T-cell (primary cell): ENCODE results near the gene IMPG1. TPM values are rescaled to one million over a fixed set of nuclear protein-coding genes. Genes with fewer than 3 reads are reported as not detected.
"Not testable (repeated sequence)": the region's sequence is repeated elsewhere in the genome, so short reads cannot be mapped to it uniquely, and the experiment has no call there.

ENCODE experiments used
- ATAC-seq, 4 experiments: fragments of 200-7000 bp in 3 of 4; fragments of 150-1000 bp in 1 of 4; cut with Tn5 transposase; replicated peaks in 1 of 4; 1 replicate in 3 of 4; 2 replicates in 1 of 4; pipeline ENCODE4 v1.10.0; 2021; ENCODE audit warnings: moderate library complexity in 3 of 4, mild to moderate bottlenecking in 2 of 4, moderate number of reproducible peaks in 1 of 4
- CTCF ChIA-PET, 2 donors: fragments of 300-600 bp; sonication (Branson Sonifier 250); formaldehyde crosslinking; loops; one replicate each; lab custom pipeline; 2022; ENCODE audit warnings: antibody characterized with exemption in 2 of 2; lab: Charles Lee
- POLR2A ChIA-PET, 2 donors: fragments of 300-600 bp; sonication (Branson Sonifier 250); formaldehyde crosslinking; loops; one replicate each; lab custom pipeline; 2022; ENCODE audit warnings: antibody characterized with exemption in 2 of 2; lab: Charles Lee
- DNase-seq, 35 experiments: peaks; one replicate each; pipeline versions ENCODE4 v3.0.0 to v3.0.0-alpha.2; 2013 to 2023
- H3K27ac ChIP-seq: one replicate; pipeline ENCODE4 v1.5.1; 2013; ENCODE audit warnings: low read length
- H3K27me3 ChIP-seq, 2 experiments: replicated peaks in 1 of 2; 1 replicate in 1 of 2; 2 replicates in 1 of 2; pipeline versions ENCODE4 v1.6.1 to v1.7.0; 2013; ENCODE audit warnings: low read length in 1 of 2, mixed read lengths in 1 of 2; ENCODE audit not compliant: control insufficient read depth in 2 of 2, insufficient read depth in 2 of 2; ENCODE audit errors: extremely low read depth in 1 of 2
- H3K36me3 ChIP-seq, 2 donors: 1 replicate in 1 of 2; 2 replicates in 1 of 2; pipeline versions ENCODE4 v1.6.1 to v1.7.0; 2013; ENCODE audit warnings: low read length in 1 of 2; ENCODE audit not compliant: control insufficient read depth in 2 of 2, insufficient read depth in 1 of 2; ENCODE audit errors: extremely low read depth in 1 of 2
- H3K4me1 ChIP-seq, 2 experiments: 1 replicate in 1 of 2; 2 replicates in 1 of 2; pipeline versions ENCODE4 v1.6.1 to v1.7.0; 2013; ENCODE audit warnings: low read length in 2 of 2, mixed read lengths in 1 of 2; ENCODE audit not compliant: insufficient read depth in 2 of 2, control insufficient read depth in 1 of 2; ENCODE audit errors: extremely low read depth in 1 of 2
- H3K4me3 ChIP-seq, 2 donors: 1 replicate in 1 of 2; 2 replicates in 1 of 2; pipeline versions ENCODE4 v1.5.1 to v1.7.0; 2013; ENCODE audit warnings: mild to moderate bottlenecking in 2 of 2, low read length in 1 of 2, moderate library complexity in 1 of 2; ENCODE audit not compliant: control insufficient read depth in 1 of 2; ENCODE audit errors: extremely low read depth in 1 of 2
- H3K9me3 ChIP-seq: 2 replicates; pipeline ENCODE4 v1.7.0; 2013
- H3K27ac Mint-ChIP-seq, 2 donors: one replicate each; pipeline ENCODE4 v1.8.0; 2020 to 2021; ENCODE audit warnings: mild to moderate bottlenecking in 2 of 2, mixed read lengths in 2 of 2
- H3K27me3 Mint-ChIP-seq, 2 donors: one replicate each; pipeline ENCODE4 v1.8.0; 2021 to 2022; ENCODE audit warnings: mixed read lengths in 2 of 2
- H3K36me3 Mint-ChIP-seq: one replicate; pipeline ENCODE4 v1.8.0; 2021; ENCODE audit warnings: mixed read lengths
- H3K4me1 Mint-ChIP-seq, 3 donors: one replicate each; pipeline ENCODE4 v1.8.0; 2020 to 2022; ENCODE audit warnings: mixed read lengths in 3 of 3, mild to moderate bottlenecking in 1 of 3
- H3K4me3 Mint-ChIP-seq, 3 donors: one replicate each; pipeline ENCODE4 v1.8.0; 2020 to 2022; ENCODE audit warnings: mild to moderate bottlenecking in 3 of 3, mixed read lengths in 3 of 3, moderate library complexity in 3 of 3
- H3K9me3 Mint-ChIP-seq, 3 donors: one replicate each; pipeline ENCODE4 v1.8.0; 2020 to 2022; ENCODE audit warnings: mixed read lengths in 3 of 3
- WGBS: methylation state at CpG from one replicate; pipeline ENCODE4 v1.1.5; 2013; ENCODE audit warnings: missing lambda C conversion rate; ENCODE audit not compliant: insufficient coverage; 5-methylcytosine and 5-hydroxymethylcytosine counted together
- total RNA-seq, 35 experiments: library from RNA in 6 of 35; stranded (reverse) in 6 of 35; fragments of 120-200 nt in 1 of 35; gene quantifications; one replicate each; pipeline versions ENCODE4 v1.2.1 to v1.2.4 and lab custom pipeline; 2013 to 2026

IMPG1 gene
- total RNA-seq, 5 donors from 2014 or later (not counting 1 experiment from before 2014, with no cell fraction given) = not detected

DNA sequence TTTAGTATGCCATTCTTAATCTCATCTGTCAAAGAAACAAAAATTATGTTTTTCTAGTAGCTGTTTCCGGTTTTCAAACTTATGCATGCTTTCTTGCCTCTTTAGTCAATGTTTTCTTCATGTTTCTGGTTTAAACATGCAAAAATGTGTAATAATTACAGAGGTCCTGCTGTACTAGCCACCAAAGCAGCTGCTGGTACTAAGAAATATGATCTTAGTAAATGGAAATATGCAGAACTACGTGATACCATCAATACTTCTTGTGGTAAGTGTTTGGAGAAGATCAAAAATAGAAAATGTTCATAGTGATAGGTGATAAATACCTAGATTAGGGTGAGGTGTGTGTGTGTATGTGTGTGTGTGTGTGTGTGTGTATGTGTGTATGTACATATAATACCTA lies 165.0 kb downstream of the IMPG1 start:
- Mint-ChIP-seq H3K27ac (no peak overlapping the region), H3K4me1 (no peaks in the 10 kb centered on the region), H3K36me3 (no peaks in the 10 kb centered on the region), H3K27me3 (peaks cover 3% of the 10 kb centered on the region in 2 donors), H3K9me3 (peaks cover 0 to 3% (median 0%) of the 10 kb centered on the region in 3 donors), H3K4me3 (no peak overlapping the region)
- no CpG with 5 or more reads among the region's 2 CpGs for whole genome bisulfite sequencing
- H3K4me3 ChIP-seq = no peak overlapping the region
- no peaks in the 10 kb centered on the region for H3K4me1 ChIP-seq
- no peak for ATAC-seq
- no peaks in the 10 kb centered on the region for H3K27me3 ChIP-seq
- H3K27ac ChIP-seq = no peak overlapping the region
- DNase-seq = no peak
- ChIA-PET POLR2A (no interaction called here), CTCF (no interaction called here)
- H3K9me3 ChIP-seq = no peaks in the 10 kb centered on the region
- H3K36me3 ChIP-seq = no peaks in the 10 kb centered on the region

DNA sequence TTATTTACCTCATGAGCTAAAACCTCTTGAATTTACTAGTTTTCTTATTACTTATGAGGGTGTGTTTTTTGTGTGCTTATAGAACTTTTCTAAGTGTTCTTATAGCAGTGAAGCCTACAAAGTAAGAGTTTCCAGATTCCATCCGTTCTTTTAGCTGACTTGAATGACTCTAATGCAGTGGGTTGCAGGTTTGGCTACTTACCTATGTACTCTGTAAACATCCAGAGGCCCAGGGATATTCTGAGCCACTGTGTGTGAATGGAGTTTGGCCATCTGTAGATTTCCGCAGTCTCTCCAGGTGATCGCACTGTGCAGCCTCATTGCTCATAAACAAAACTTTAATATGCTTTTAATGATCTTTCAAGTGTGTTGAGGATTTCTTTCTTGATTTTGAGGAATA lies 165.6 kb downstream of the IMPG1 start:
- CTCF ChIA-PET = no interaction called here
- DNase-seq = no peak
- Mint-ChIP-seq H3K27me3 (peaks cover 3% of the 10 kb centered on the region in 2 donors), H3K4me3 (no peak overlapping the region), H3K36me3 (no peaks in the 10 kb centered on the region), H3K9me3 (peaks cover 0 to 3% (median 0%) of the 10 kb centered on the region in 3 donors), H3K27ac (no peak overlapping the region), H3K4me1 (no peaks in the 10 kb centered on the region)
- no peaks in the 10 kb centered on the region for H3K4me1 ChIP-seq
- H3K27ac ChIP-seq = no peak overlapping the region
- no peak overlapping the region for H3K4me3 ChIP-seq
- no peaks in the 10 kb centered on the region for H3K9me3 ChIP-seq
- no peak for ATAC-seq
- no peaks in the 10 kb centered on the region for H3K27me3 ChIP-seq
- no CpG with 5 or more reads among the region's 3 CpGs for WGBS
- H3K36me3 ChIP-seq = no peaks in the 10 kb centered on the region
- POLR2A ChIA-PET = no interaction called here

DNA sequence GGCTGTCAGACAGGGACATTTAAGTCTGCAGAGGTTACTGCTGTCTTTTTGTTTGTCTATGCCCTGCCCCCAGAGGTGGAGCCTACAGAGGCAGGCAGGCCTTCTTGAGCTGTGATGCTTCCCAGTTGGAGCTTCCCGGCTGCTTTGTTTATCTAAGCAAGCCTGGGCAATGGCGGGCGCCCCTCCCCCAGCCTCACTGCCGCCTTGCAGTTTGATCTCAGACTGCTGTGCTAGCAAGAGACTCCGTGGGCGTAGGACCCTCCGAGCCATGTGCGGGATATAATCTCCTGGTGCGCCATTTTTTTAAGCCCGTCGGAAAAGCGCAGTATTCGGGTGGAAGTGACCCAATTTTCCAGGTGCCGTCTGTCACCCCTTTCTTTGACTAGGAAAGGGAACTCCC lies 167.3 kb downstream of the IMPG1 start:
- POLR2A ChIA-PET, H3K36me3 Mint-ChIP-seq, H3K9me3 Mint-ChIP-seq, DNase-seq, H3K4me3 Mint-ChIP-seq, CTCF ChIA-PET, H3K36me3 ChIP-seq, H3K4me1 ChIP-seq, H3K27ac Mint-ChIP-seq, H3K4me3 ChIP-seq, H3K27ac ChIP-seq, H3K27me3 ChIP-seq, ATAC-seq, H3K4me1 Mint-ChIP-seq, H3K27me3 Mint-ChIP-seq, H3K9me3 ChIP-seq: not testable (repeated sequence)
- 98% methylated on average over 6 of the region's 14 CpGs for WGBS

DNA sequence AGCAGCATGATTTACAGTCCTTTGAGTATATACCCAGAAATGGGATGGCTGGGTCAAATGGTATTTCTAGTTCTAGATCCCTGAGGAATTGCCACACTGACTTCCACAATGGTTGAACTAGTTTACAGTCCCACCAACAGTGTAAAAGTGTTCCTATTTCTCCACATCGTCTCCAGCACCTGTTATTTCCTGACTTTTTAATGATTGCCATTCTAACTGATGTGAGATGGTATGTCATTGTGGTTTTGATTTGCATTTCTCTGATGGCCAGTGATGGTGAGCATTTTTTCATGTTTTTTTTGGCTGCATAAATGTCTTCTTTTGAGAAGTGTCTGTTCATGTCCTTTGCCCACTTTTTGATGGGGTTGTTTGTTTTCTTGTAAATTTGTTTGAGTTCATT lies 172.2 kb downstream of the IMPG1 start:
- H3K27ac ChIP-seq, H3K36me3 Mint-ChIP-seq, H3K4me1 Mint-ChIP-seq, DNase-seq, ATAC-seq, H3K27ac Mint-ChIP-seq, H3K27me3 ChIP-seq, H3K27me3 Mint-ChIP-seq, H3K36me3 ChIP-seq, POLR2A ChIA-PET, H3K9me3 Mint-ChIP-seq, H3K4me3 Mint-ChIP-seq, H3K4me1 ChIP-seq, H3K9me3 ChIP-seq, H3K4me3 ChIP-seq, CTCF ChIA-PET: not testable (repeated sequence)
- no CpG with 5 or more reads among the region's 1 CpG for WGBS

DNA sequence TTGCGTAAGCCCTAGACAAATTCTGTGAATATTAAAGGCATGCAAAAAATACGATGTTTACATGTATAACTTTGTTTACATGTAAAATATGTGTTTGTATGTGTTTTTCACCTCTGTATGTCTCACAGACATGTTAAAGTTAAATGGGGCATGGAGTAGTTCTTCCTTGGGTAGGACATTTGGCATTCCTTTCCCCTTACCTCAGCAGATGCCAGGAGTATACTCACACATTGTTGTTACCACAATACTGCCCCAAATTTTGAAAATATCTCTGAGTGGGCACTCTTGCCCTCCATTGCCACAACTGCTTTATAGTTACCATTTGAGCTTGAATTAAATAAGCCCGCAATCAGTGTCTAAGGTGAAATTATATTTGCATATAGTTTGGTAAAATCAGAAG lies 175.9 kb downstream of the IMPG1 start:
- H3K4me1 Mint-ChIP-seq = peaks cover 0 to 2% (median 2%) of the 10 kb centered on the region in 3 donors
- H3K4me1 ChIP-seq = no peaks in the 10 kb centered on the region
- H3K27ac ChIP-seq = no peak overlapping the region
- H3K27ac Mint-ChIP-seq = no peak overlapping the region
- 60% methylated on average over 1 of the region's 3 CpGs for WGBS
- no peaks in the 10 kb centered on the region for H3K36me3 Mint-ChIP-seq
- no peak overlapping the region for H3K4me3 ChIP-seq
- ChIA-PET CTCF (no interaction called here), POLR2A (no interaction called here)
- no peaks in the 10 kb centered on the region for H3K27me3 ChIP-seq
- H3K36me3 ChIP-seq = no peaks in the 10 kb centered on the region
- no peaks in the 10 kb centered on the region for H3K9me3 Mint-ChIP-seq
- DNase-seq (no peak), ATAC-seq (no peak)
- no peaks in the 10 kb centered on the region for H3K27me3 Mint-ChIP-seq
- H3K9me3 ChIP-seq = no peaks in the 10 kb centered on the region
- H3K4me3 Mint-ChIP-seq = no peak overlapping the region

DNA sequence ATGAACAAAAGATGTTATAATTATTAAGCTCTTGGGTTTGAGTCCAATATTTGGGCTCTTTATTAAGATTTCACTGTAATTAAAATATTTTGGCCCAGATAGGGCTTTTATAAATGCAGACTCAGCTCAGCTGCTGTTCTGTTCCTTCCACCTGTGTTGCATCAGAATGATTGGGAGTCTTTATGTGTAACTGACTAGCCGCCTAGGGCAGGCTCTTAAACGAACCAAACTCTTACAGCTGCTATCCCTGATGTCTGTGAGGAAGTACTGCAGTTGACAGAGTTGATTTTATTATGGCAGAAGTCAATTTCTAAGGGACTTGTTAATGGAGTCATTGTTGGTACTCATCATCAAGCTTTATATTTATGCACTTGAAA lies 178.7 kb downstream of the IMPG1 start:
- no peaks in the 10 kb centered on the region for H3K36me3 Mint-ChIP-seq
- Histone ChIP-seq H3K9me3 (no peaks in the 10 kb centered on the region), H3K27me3 (no peaks in the 10 kb centered on the region), H3K4me1 (no peaks in the 10 kb centered on the region), H3K4me3 (no peak overlapping the region), H3K36me3 (no peaks in the 10 kb centered on the region), H3K27ac (no peak overlapping the region)
- WGBS = no CpG with 5 or more reads among the region's 2 CpGs
- DNase-seq = no peak
- ATAC-seq = no peak
- peaks cover 0 to 1% of the 10 kb centered on the region in 2 donors for H3K27me3 Mint-ChIP-seq
- peaks cover 0 to 2% (median 2%) of the 10 kb centered on the region in 3 donors for H3K4me1 Mint-ChIP-seq
- H3K27ac Mint-ChIP-seq = no peak overlapping the region
- POLR2A ChIA-PET = no interaction called here
- H3K4me3 Mint-ChIP-seq = no peak overlapping the region
- H3K9me3 Mint-ChIP-seq = no peaks in the 10 kb centered on the region
- CTCF ChIA-PET = interaction anchor here (0.6 to 3.2 kb wide), 14 partner anchors 9 to 398 kb away, joined by 3 to 16 read pairs (median 4); no protein-coding TSS in a partner anchor
